Activated CD4-positive, alpha-beta memory T cell treated with anti-CD3 and anti-CD28 coated beads for 36 hours (primary cell): ENCODE measurements around the gene TRPM2. TPM values are rescaled to one million over a fixed set of nuclear protein-coding genes. Genes with fewer than 3 reads are reported as not detected.
A peak's percentile ranks its signal among the peaks of the same experiment; 100 is the strongest.

Experiments used
- CTCF ChIA-PET: fragments of 350-600 bp; sonication (Branson Sonifier 250); formaldehyde crosslinking; loops from one replicate; lab custom pipeline; 2021; ENCODE audit warnings: antibody characterized with exemption, inconsistent platforms; lab: Charles Lee
- POLR2A ChIA-PET: fragments of 350-600 bp; sonication (Branson Sonifier 250); formaldehyde crosslinking; loops from one replicate; lab custom pipeline; 2021; ENCODE audit warnings: antibody characterized with exemption; lab: Charles Lee
- DNase-seq: peaks from one replicate; pipeline ENCODE4 v3.0.0-alpha.2; 2020
- H3K27ac Mint-ChIP-seq: one replicate; pipeline ENCODE4 v1.8.0; 2021; ENCODE audit warnings: mixed read lengths
- H3K27me3 Mint-ChIP-seq: one replicate; pipeline ENCODE4 v1.8.0; 2021; ENCODE audit warnings: mixed read lengths
- H3K36me3 Mint-ChIP-seq: one replicate; pipeline ENCODE4 v1.8.0; 2021; ENCODE audit warnings: mixed read lengths
- H3K4me1 Mint-ChIP-seq: one replicate; pipeline ENCODE4 v1.8.0; 2021; ENCODE audit warnings: low read depth, mixed read lengths
- H3K4me3 Mint-ChIP-seq: one replicate; pipeline ENCODE4 v1.8.0; 2021; ENCODE audit warnings: mild to moderate bottlenecking, mixed read lengths
- H3K9me3 Mint-ChIP-seq: one replicate; pipeline ENCODE4 v1.8.0; 2021; ENCODE audit warnings: mixed read lengths
- intact Hi-C: fragments of 100-400 bp; cut with micrococcal nuclease; formaldehyde crosslinking; loops from one replicate; pipeline ENCODE4 v1.15.1; 2023
- total RNA-seq, 2 experiments: library from RNA; stranded (reverse); gene quantifications; one replicate each; pipeline ENCODE4 v1.2.3, GENCODE V29; 2021

TRPM2 gene
- total RNA-seq, 2 experiments from 2014 or later = 1.6 to 1.9 TPM

GRCh38 chr21:44450999-44451398 is 97.6 kb downstream of the TRPM2 start:
- POLR2A ChIA-PET = no interaction called here
- DNase-seq = no peak
- no peak overlapping the region for H3K4me3 Mint-ChIP-seq
- intact Hi-C loops = loop anchor here (10.0 kb wide), 1 partner anchor 116 kb away; the partner anchor contains the start of gene CFAP410
- no peaks in the 10 kb centered on the region for H3K4me1 Mint-ChIP-seq
- H3K9me3 Mint-ChIP-seq = peaks cover 12% of the 10 kb centered on the region
- no peak overlapping the region for H3K27ac Mint-ChIP-seq
- CTCF ChIA-PET = no interaction called here
- no peaks in the 10 kb centered on the region for H3K36me3 Mint-ChIP-seq
- peaks cover 11% of the 10 kb centered on the region for H3K27me3 Mint-ChIP-seq

- H3K27ac Mint-ChIP-seq = no peak overlapping the region
- no peaks in the 10 kb centered on the region for H3K4me1 Mint-ChIP-seq
- intact Hi-C loops = loop anchor here (10.0 kb wide), 1 partner anchor 118 kb away; the partner anchor contains the start of gene CFAP410
- H3K27me3 Mint-ChIP-seq = peaks cover 9% of the 10 kb centered on the region
- H3K9me3 Mint-ChIP-seq = peaks cover 12% of the 10 kb centered on the region
- no peaks in the 10 kb centered on the region for H3K36me3 Mint-ChIP-seq
- POLR2A ChIA-PET = no interaction called here
- no peak for DNase-seq
- H3K4me3 Mint-ChIP-seq = no peak overlapping the region
- CTCF ChIA-PET = no interaction called here
Measured at GRCh38 chr21:44453120-44453519, 99.7 kb downstream of the TRPM2 start.

- H3K4me1 Mint-ChIP-seq = no peaks in the 10 kb centered on the region
- H3K4me3 Mint-ChIP-seq = no peak overlapping the region
- H3K9me3 Mint-ChIP-seq = peaks cover 12% of the 10 kb centered on the region
- POLR2A ChIA-PET = no interaction called here
- H3K27ac Mint-ChIP-seq = no peak overlapping the region
- DNase-seq = no peak
- no peaks in the 10 kb centered on the region for H3K36me3 Mint-ChIP-seq
- H3K27me3 Mint-ChIP-seq = peaks cover 9% of the 10 kb centered on the region
- intact Hi-C loops = loop anchor here (2.0 to 10.0 kb wide), 2 partner anchors 25 to 119 kb away; partner anchors contain the start of gene CFAP410
- CTCF ChIA-PET = no interaction called here
Measured at GRCh38 chr21:44454058-44454457, 100.6 kb downstream of the TRPM2 start.

- H3K27ac Mint-ChIP-seq = no peak within 1 kb of the TSS
- intact Hi-C loops = loop anchor here (2.0 to 10.0 kb wide), 2 partner anchors 26 to 120 kb away; partner anchors contain the start of gene CFAP410
- POLR2A ChIA-PET = no interaction called here
- DNase-seq = peak; percentile 91
- no peaks in the 10 kb centered on the region for H3K4me1 Mint-ChIP-seq
- peaks cover 9% of the 10 kb centered on the region for H3K27me3 Mint-ChIP-seq
- peak within 1 kb of the TSS; percentile 69 for H3K4me3 Mint-ChIP-seq
- CTCF ChIA-PET = interaction anchor here (0.9 kb wide), 1 partner anchor 113 kb away, joined by 4 read pairs; no protein-coding TSS in a partner anchor
- H3K36me3 Mint-ChIP-seq = no peaks in the 10 kb centered on the region
- peaks cover 12% of the 10 kb centered on the region for H3K9me3 Mint-ChIP-seq
Measured at GRCh38 chr21:44454747-44455523, 101.5 kb downstream of the TRPM2 start, which contains the start of gene LRRC3. Gene LRRC3, plus strand, starts transcription at chr21:44455510. Its CDS starts 1,135 bp downstream, at chr21:44456645.

GRCh38 chr21:44455524-44456213 is 102.2 kb downstream of the TRPM2 start:
- Mint-ChIP-seq H3K36me3 (no peaks in the 10 kb centered on the region), H3K4me1 (no peaks in the 10 kb centered on the region), H3K27ac (no peak overlapping the region), H3K27me3 (peaks cover 6% of the 10 kb centered on the region), H3K4me3 (peak overlapping the region; percentile 69), H3K9me3 (peaks cover 12% of the 10 kb centered on the region)
- ChIA-PET POLR2A (no interaction called here), CTCF (interaction anchor here (0.8 to 0.9 kb wide), 2 partner anchors 114 to 152 kb away, joined by 3 to 4 read pairs; no protein-coding TSS in a partner anchor)
- intact Hi-C loops = loop anchor here (2.0 to 10.0 kb wide), 2 partner anchors 27 to 121 kb away; partner anchors contain the start of gene CFAP410
- DNase-seq = peak; percentile 57

GRCh38 chr21:44456214-44456914 is 102.9 kb downstream of the TRPM2 start:
- CTCF ChIA-PET = interaction anchor here (0.8 kb wide), 1 partner anchor 152 kb away, joined by 3 read pairs; no protein-coding TSS in a partner anchor

GRCh38 chr21:44456915-44457736 is 103.7 kb downstream of the TRPM2 start:
- H3K4me3 Mint-ChIP-seq = peak overlapping the region; percentile 61
- intact Hi-C loops = loop anchor here (10.0 kb wide), 1 partner anchor 122 kb away; the partner anchor contains the start of gene CFAP410
- H3K27me3 Mint-ChIP-seq = no peaks in the 10 kb centered on the region
- CTCF ChIA-PET = no interaction called here
- H3K4me1 Mint-ChIP-seq = no peaks in the 10 kb centered on the region
- POLR2A ChIA-PET = no interaction called here
- peaks cover 12% of the 10 kb centered on the region for H3K9me3 Mint-ChIP-seq
- no peak for DNase-seq
- no peak overlapping the region for H3K27ac Mint-ChIP-seq
- no peaks in the 10 kb centered on the region for H3K36me3 Mint-ChIP-seq

More at GRCh38 chr21:44456214-44456914, 102.9 kb downstream of the TRPM2 start:
- no peak overlapping the region for H3K27ac Mint-ChIP-seq
- no peaks in the 10 kb centered on the region for H3K4me1 Mint-ChIP-seq
- intact Hi-C loops = loop anchor here (10.0 kb wide), 1 partner anchor 122 kb away; the partner anchor contains the start of gene CFAP410
- DNase-seq = no peak
- peaks cover 12% of the 10 kb centered on the region for H3K9me3 Mint-ChIP-seq
- POLR2A ChIA-PET = no interaction called here
- H3K36me3 Mint-ChIP-seq = no peaks in the 10 kb centered on the region
- peaks cover 4% of the 10 kb centered on the region for H3K27me3 Mint-ChIP-seq
- H3K4me3 Mint-ChIP-seq = peak overlapping the region; percentile 61

- intact Hi-C loops = loop anchor here (10.0 kb wide), 1 partner anchor 124 kb away; the partner anchor contains the start of gene CFAP410
- CTCF ChIA-PET = no interaction called here
- POLR2A ChIA-PET = no interaction called here
- Mint-ChIP-seq H3K4me1 (no peaks in the 10 kb centered on the region), H3K27ac (no peak overlapping the region), H3K4me3 (no peak overlapping the region), H3K27me3 (no peaks in the 10 kb centered on the region), H3K9me3 (peaks cover 2% of the 10 kb centered on the region), H3K36me3 (no peaks in the 10 kb centered on the region)
- DNase-seq = no peak
Measured at GRCh38 chr21:44458971-44459711, 105.7 kb downstream of the TRPM2 start.

GRCh38 chr21:44459712-44460440 is 106.5 kb downstream of the TRPM2 start:
- Mint-ChIP-seq H3K9me3 (no peaks in the 10 kb centered on the region), H3K4me3 (no peak overlapping the region), H3K36me3 (no peaks in the 10 kb centered on the region), H3K4me1 (no peaks in the 10 kb centered on the region), H3K27ac (no peak overlapping the region), H3K27me3 (no peaks in the 10 kb centered on the region)
- intact Hi-C loops = loop anchor here (10.0 kb wide), 1 partner anchor 125 kb away; the partner anchor contains the start of gene CFAP410
- POLR2A ChIA-PET = no interaction called here
- CTCF ChIA-PET = no interaction called here
- no peak for DNase-seq

GRCh38 chr21:44460441-44460755 is 107.0 kb downstream of the TRPM2 start:
- Mint-ChIP-seq H3K27ac (no peak overlapping the region), H3K36me3 (no peaks in the 10 kb centered on the region), H3K4me1 (no peaks in the 10 kb centered on the region), H3K4me3 (no peak overlapping the region), H3K9me3 (no peaks in the 10 kb centered on the region), H3K27me3 (no peaks in the 10 kb centered on the region)
- POLR2A ChIA-PET = no interaction called here
- CTCF ChIA-PET = no interaction called here
- no peak for DNase-seq
- intact Hi-C loops = no loop called here
